DND-41 (cell line): ENCODE measurements around the gene NDUFAF3.
A peak's percentile ranks its signal among the peaks of the same experiment; 100 is the strongest.

Source experiments
- ATAC-seq: fragments of 200-7000 bp; cut with Tn5 transposase; 3 replicates; pipeline ENCODE4 v1.9.1; 2021; ENCODE audit warnings: low read depth; ENCODE audit not compliant: insufficient read depth
- DNase-seq: peaks from one replicate; pipeline ENCODE4 v3.0.0-alpha.2; 2020
- H2AFZ ChIP-seq: 2 replicates; pipeline ENCODE4 v1.6.0; 2012; ENCODE audit warnings: low read depth, low read length
- H3K27ac ChIP-seq: 2 replicates; pipeline ENCODE4 v1.5.1; 2012; ENCODE audit warnings: low read length, inconsistent platforms
- H3K27me3 ChIP-seq: fragments of 200-600 bp; sonication (generic); 2 replicates; pipeline ENCODE4 v1.6.0; 2012; ENCODE audit warnings: low read length, mild to moderate bottlenecking, inconsistent platforms; ENCODE audit not compliant: insufficient read depth, poor library complexity
- H3K36me3 ChIP-seq: 2 replicates; pipeline ENCODE4 v1.5.1; 2012; ENCODE audit warnings: low read length, inconsistent platforms; ENCODE audit not compliant: insufficient read depth
- H3K4me1 ChIP-seq: 2 replicates; pipeline ENCODE4 v1.5.1; 2012; ENCODE audit warnings: mild to moderate bottlenecking, low read length; ENCODE audit not compliant: insufficient read depth
- H3K4me2 ChIP-seq: 2 replicates; pipeline ENCODE4 v1.6.0; 2012; ENCODE audit warnings: mild to moderate bottlenecking, moderate library complexity, low read length, inconsistent platforms; ENCODE audit not compliant: insufficient read depth
- H3K4me3 ChIP-seq, 2 experiments: fragments of 200-600 bp in 1 of 2; shearing (Covaris generic) in 1 of 2; 2 replicates each; pipeline ENCODE4 v1.5.1; 2012 to 2016; ENCODE audit warnings: inconsistent platforms in 2 of 2, low read length in 2 of 2, mild to moderate bottlenecking in 2 of 2, low read depth in 1 of 2, moderate library complexity in 1 of 2
- H3K79me2 ChIP-seq: 2 replicates; pipeline ENCODE4 v1.6.0; 2012; ENCODE audit warnings: low read length, inconsistent platforms; ENCODE audit not compliant: insufficient read depth
- H3K9ac ChIP-seq: 2 replicates; pipeline ENCODE4 v1.6.0; 2012; ENCODE audit warnings: low read depth, mild to moderate bottlenecking, inconsistent platforms, low read length, moderate library complexity
- H3K9me3 ChIP-seq: 2 replicates; pipeline ENCODE4 v1.5.1; 2012; ENCODE audit warnings: low read length, moderate library complexity, mild to moderate bottlenecking, inconsistent platforms; ENCODE audit not compliant: insufficient read depth, severe bottlenecking
- H4K20me1 ChIP-seq: 2 replicates; pipeline ENCODE4 v1.6.0; 2012; ENCODE audit warnings: low read length; ENCODE audit not compliant: insufficient read depth
- EZH2 ChIP-seq: IDR thresholded peaks from 3 replicates; pipeline ENCODE4 v1.6.1; 2012; ENCODE audit warnings: borderline replicate concordance, low read depth, mild to moderate bottlenecking, moderate library complexity, low read length, inconsistent platforms; ENCODE audit not compliant: severe bottlenecking
- TF ChIP-seq, protein P1 (sequence below): IDR thresholded peaks from 2 replicates; pipeline ENCODE4 v1.5.1; 2012; ENCODE audit warnings: borderline replicate concordance, low read length, moderate library complexity, mild to moderate bottlenecking; ENCODE audit not compliant: poor library complexity, severe bottlenecking; ENCODE audit errors: extremely low read depth

NDUFAF3 gene

DNA sequence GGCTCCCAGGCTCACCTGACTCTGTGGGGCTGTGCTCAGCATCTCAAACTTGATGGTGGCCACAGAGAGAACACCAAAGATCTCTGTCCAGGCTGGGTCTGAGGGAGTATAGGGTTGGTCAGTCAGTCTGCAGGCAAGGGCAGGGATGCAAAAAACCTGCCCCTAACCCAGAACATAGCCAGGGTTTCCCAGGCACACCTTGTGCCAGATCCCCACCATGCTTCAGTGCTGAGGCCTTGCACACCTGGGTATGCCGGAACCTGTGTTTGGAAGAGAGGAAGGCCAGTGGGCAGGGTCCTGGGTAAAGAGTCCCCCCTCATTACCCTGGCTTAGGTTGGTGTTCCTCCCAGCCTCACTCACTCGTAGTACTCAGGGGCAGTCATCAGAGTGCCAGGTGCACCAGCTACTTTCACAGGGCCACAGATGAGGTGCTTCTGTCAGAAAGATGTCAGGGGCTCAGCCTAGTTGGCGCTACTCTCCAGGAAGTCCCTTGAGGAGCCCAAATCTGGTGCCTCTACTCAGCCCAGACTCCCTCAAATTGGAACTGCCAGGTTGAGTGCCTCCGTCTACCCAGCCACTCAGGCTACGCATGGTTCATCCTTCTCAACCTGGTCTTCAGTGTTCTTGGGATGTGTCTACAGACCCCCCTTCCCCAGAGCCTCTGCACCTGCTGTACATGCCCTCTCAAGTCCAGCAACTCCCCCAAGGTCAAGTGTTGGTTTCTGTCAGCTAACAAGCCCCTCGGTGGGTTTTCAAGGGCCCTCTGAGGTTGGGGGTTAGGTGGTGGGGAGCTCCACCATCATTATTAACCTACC lies 5.3 kb upstream of the NDUFAF3 start:
- no peaks in the 10 kb centered on the region for H3K9me3 ChIP-seq
- H3K79me2 ChIP-seq = peaks cover 44% of the 10 kb centered on the region
- no peak overlapping the region for H3K27ac ChIP-seq
- H3K36me3 ChIP-seq = peaks cover 52% of the 10 kb centered on the region
- peaks cover 59% of the 10 kb centered on the region for H4K20me1 ChIP-seq
- H3K4me3 ChIP-seq = peak overlapping the region in 1 of 2 experiments; percentile 94; a peak in 1 of 4 replicates
- no peak overlapping the region for H2AFZ ChIP-seq
- ATAC-seq = no peak
- peaks cover 37% of the 10 kb centered on the region for H3K4me1 ChIP-seq
- no peak for DNase-seq
- peak overlapping the region; percentile 95; the same call in 1 of the 2 replicates for H3K4me2 ChIP-seq
- H3K27me3 ChIP-seq = no peaks in the 10 kb centered on the region
- H3K9ac ChIP-seq = no peak overlapping the region
- TF ChIP-seq, protein P1, sequence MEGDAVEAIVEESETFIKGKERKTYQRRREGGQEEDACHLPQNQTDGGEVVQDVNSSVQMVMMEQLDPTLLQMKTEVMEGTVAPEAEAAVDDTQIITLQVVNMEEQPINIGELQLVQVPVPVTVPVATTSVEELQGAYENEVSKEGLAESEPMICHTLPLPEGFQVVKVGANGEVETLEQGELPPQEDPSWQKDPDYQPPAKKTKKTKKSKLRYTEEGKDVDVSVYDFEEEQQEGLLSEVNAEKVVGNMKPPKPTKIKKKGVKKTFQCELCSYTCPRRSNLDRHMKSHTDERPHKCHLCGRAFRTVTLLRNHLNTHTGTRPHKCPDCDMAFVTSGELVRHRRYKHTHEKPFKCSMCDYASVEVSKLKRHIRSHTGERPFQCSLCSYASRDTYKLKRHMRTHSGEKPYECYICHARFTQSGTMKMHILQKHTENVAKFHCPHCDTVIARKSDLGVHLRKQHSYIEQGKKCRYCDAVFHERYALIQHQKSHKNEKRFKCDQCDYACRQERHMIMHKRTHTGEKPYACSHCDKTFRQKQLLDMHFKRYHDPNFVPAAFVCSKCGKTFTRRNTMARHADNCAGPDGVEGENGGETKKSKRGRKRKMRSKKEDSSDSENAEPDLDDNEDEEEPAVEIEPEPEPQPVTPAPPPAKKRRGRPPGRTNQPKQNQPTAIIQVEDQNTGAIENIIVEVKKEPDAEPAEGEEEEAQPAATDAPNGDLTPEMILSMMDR = no peak
- no peak for TF ChIP-seq EZH2

DNA sequence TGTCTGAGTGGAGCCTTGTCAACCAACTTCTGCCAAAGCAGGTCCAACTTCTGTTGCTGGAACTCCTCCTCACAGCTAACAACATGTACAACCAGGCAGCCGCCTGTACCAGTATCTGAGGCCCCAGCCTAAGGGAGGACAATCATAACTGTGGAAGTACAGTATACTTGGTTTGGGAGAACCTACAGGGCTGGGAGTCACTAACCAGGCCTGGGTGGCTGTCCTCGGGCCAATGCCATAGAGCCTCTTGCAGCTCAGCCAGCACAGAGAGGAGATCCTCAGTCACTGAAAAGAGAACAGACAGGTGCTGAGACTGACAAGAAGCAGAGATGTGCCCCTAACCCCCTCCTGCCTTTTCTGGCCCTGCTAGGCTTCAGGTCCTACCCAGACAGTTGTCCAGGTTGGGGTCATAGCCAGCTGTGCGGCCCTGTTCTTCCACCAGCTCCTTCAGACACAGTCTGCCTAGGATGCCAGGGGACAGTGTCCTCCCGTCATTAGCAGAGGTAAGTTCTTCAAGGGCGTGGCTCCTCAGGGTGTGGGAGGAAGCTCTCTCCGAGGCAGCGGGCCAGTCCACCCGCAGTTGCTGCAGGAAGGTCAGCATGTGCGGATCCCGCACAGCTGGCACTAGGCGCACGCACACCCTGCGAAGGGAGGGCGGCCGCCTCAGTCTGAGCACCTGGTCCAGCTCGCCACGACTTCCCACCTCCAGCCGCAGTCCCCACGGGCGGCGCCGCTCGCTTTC lies 4.5 kb upstream of the NDUFAF3 start:
- TF ChIP-seq, protein P1 = no peak
- TF ChIP-seq EZH2 = no peak
- Histone ChIP-seq H3K9ac (peak overlapping the region; percentile 64), H3K9me3 (no peaks in the 10 kb centered on the region), H3K4me3 (peak overlapping the region; percentile 56 to 94; a peak in 3 of 4 replicates), H2AFZ (peak overlapping the region; percentile 73; the same call in 1 of the 2 replicates), H3K79me2 (peaks cover 41% of the 10 kb centered on the region), H3K27ac (no peak overlapping the region), H3K4me1 (peaks cover 38% of the 10 kb centered on the region), H3K27me3 (no peaks in the 10 kb centered on the region), H4K20me1 (peaks cover 53% of the 10 kb centered on the region), H3K4me2 (peak overlapping the region; percentile 95), H3K36me3 (peaks cover 48% of the 10 kb centered on the region)
- ATAC-seq (no peak), DNase-seq (no peak)

DNA sequence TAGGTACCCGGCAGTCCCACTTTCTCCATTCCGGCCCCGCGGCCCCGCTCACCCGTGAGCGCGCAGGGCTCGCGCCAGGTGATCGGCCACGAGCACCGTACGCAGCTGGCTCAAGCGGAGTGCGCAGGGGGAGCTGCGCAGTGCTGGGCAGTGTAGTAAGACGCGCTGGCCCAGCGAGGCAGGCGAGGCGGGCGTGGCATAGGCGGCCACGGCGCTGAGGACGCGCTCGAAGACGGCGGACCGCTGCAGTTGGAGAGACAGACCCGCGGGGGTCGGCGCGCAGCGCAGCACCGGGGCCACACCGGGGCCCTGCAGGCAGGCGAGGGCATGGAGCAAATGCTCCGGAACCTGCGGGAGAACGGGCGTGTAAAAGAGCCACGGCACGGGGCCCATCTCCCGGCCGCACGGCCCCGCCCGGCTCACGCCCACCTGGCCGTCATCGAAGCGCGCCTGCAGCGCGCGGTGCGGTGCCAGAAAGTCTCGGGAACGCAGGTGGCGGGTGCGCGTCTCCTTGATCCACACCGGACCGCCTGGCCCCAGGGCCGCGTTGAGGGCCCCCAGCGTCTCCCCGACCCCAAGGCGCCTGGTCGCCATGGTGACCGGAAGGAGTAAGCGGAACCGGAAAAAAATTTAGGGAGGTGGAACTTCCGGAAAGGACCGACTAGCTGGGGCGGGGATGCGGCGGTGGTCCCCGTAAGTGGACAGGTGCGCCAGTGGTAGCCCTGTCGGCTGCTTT lies 3.8 kb upstream of the NDUFAF3 start, which contains the start of gene DALRD3:
TSS of gene DALRD3 (minus strand) at position 610 of the 736 bp plus-strand sequence. CDS start at position 594, 16 bp downstream.
- Histone ChIP-seq H3K27ac (peak within 1 kb of the TSS; percentile 64), H3K4me3 (peak within 1 kb of the TSS; percentile 56 to 94), H3K9ac (peak within 1 kb of the TSS; percentile 96), H2AFZ (peak within 1 kb of the TSS; percentile 73), H3K79me2 (peaks cover 41% of the 10 kb centered on the region), H3K9me3 (no peaks in the 10 kb centered on the region), H3K27me3 (no peaks in the 10 kb centered on the region), H3K4me1 (peaks cover 45% of the 10 kb centered on the region), H4K20me1 (peaks cover 49% of the 10 kb centered on the region), H3K36me3 (peaks cover 48% of the 10 kb centered on the region), H3K4me2 (peak within 1 kb of the TSS; percentile 95)
- DNase-seq (peak; percentile 65), ATAC-seq (peak; percentile 7)
- TF ChIP-seq EZH2 = no peak
